GM12878 (cell line): ENCODE results near the gene SBF2. TPM values are rescaled to one million over a fixed set of nuclear protein-coding genes. Genes with fewer than 3 reads are reported as not detected.

Experiments used
- ATAC-seq: fragments of 200-7000 bp; cut with Tn5 transposase; 3 replicates; pipeline ENCODE4 v1.9.1; 2020; ENCODE audit warnings: mild to moderate bottlenecking, moderate library complexity
- BruUV-seq: library from RNA; stranded (reverse); fragments of 400-500 nt; replicated peaks from 2 replicates; lab custom pipeline; 2021; lab: Mats Ljungman, UMichigan
- CTCF ChIA-PET: fragments of 300-600 bp; sonication (Branson Sonifier 250); formaldehyde crosslinking; extraction: SDS; loops from one replicate; lab custom pipeline; 2021; ENCODE audit warnings: inconsistent platforms; lab: Yijun Ruan, JAX
- POLR2A ChIA-PET: fragments of 350-600 bp; formaldehyde crosslinking; extraction: SDS; loops from one replicate; lab custom pipeline; 2021; ENCODE audit warnings: inconsistent platforms; lab: Charles Lee
- RAD21 ChIA-PET: fragments of 300-600 bp; sonication (Branson Sonifier 250); formaldehyde crosslinking; loops from one replicate; lab custom pipeline; 2023; ENCODE audit warnings: antibody characterized with exemption; ENCODE audit not compliant: unreplicated experiment; lab: Charles Lee
- SMC1A ChIA-PET: fragments of 300-600 bp; sonication (Branson Sonifier 250); formaldehyde crosslinking; loops from one replicate; lab custom pipeline; 2023; ENCODE audit not compliant: unreplicated experiment, uncharacterized antibody; lab: Charles Lee
- DNase-seq: peaks from one replicate; pipeline ENCODE4 v3.0.0-alpha.2; 2011; ENCODE audit warnings: low read depth, low spot score
- FAIRE-seq: peaks from 3 replicates; lab custom pipeline; 2011; peaks lifted over from hg19 to GRCh38; lab: Jason Lieb, UNC
- H2AFZ ChIP-seq: 2 replicates; pipeline ENCODE4 v1.6.0; 2011; ENCODE audit warnings: low read depth, low read length, control low read depth; ENCODE audit not compliant: control insufficient read depth
- H3K27ac ChIP-seq: 2 replicates; pipeline ENCODE4 v1.5.1; 2011; ENCODE audit warnings: control low read depth; ENCODE audit not compliant: control insufficient read depth, insufficient read depth
- H3K27me3 ChIP-seq, 2 experiments: replicated peaks in 1 of 2; 2 replicates each; pipeline versions ENCODE4 v1.6.0 to v1.6.1; 2011; ENCODE audit warnings: low read length in 1 of 2; ENCODE audit not compliant: control insufficient read depth in 2 of 2, insufficient read depth in 2 of 2
- H3K36me3 ChIP-seq, 2 experiments: 2 replicates each; pipeline ENCODE4 v1.5.1; 2011; ENCODE audit warnings: low read length in 1 of 2; ENCODE audit not compliant: control insufficient read depth in 2 of 2, insufficient read depth in 2 of 2
- H3K4me1 ChIP-seq: 2 replicates; pipeline ENCODE4 v1.6.1; 2011; ENCODE audit warnings: mild to moderate bottlenecking, low read length, moderate library complexity, mixed read lengths; ENCODE audit not compliant: control insufficient read depth, insufficient read depth
- H3K4me2 ChIP-seq: 2 replicates; pipeline ENCODE4 v1.6.0; 2011; ENCODE audit warnings: control low read depth; ENCODE audit not compliant: control insufficient read depth, insufficient read depth
- H3K4me3 ChIP-seq: fragments of 200-600 bp; sonication (generic); 2 replicates; pipeline ENCODE4 v1.5.1; 2016
- H3K79me2 ChIP-seq: 2 replicates; pipeline ENCODE4 v1.6.0; 2011; ENCODE audit warnings: low read length; ENCODE audit not compliant: control insufficient read depth, insufficient read depth
- H3K9ac ChIP-seq: 2 replicates; pipeline ENCODE4 v1.8.0; 2011; ENCODE audit warnings: low read length, control low read depth, mixed read lengths; ENCODE audit not compliant: control insufficient read depth, insufficient read depth
- H3K9me3 ChIP-seq: replicated peaks from 3 replicates; pipeline ENCODE4 v1.5.1; 2011; ENCODE audit warnings: mild to moderate bottlenecking, low read length; ENCODE audit not compliant: control insufficient read depth, insufficient read depth
- H4K20me1 ChIP-seq: 2 replicates; pipeline ENCODE4 v1.6.0; 2011; ENCODE audit not compliant: control insufficient read depth, insufficient read depth
- CEBPB ChIP-seq, 2 experiments: fragments of 150-350 bp in 1 of 2; IDR thresholded peaks; 2 replicates each; pipeline ENCODE4 v1.6.1; 2012 to 2014; ENCODE audit warnings: low read depth in 2 of 2, low read length in 2 of 2, borderline replicate concordance in 1 of 2, inconsistent platforms in 1 of 2
- E4F1 ChIP-seq: fragments of 450-650 bp; IDR thresholded peaks from 2 replicates; pipeline ENCODE4 v1.6.1; 2018; ENCODE audit warnings: borderline replicate concordance, mild to moderate bottlenecking; ENCODE audit not compliant: partially characterized antibody
- EGR1 ChIP-seq, 2 experiments: IDR thresholded peaks; 1 replicate in 1 of 2; 2 replicates in 1 of 2; pipeline ENCODE4 v1.6.1; 2011 to 2012; ENCODE audit warnings: low read depth in 2 of 2, low read length in 2 of 2, borderline replicate concordance in 1 of 2, mild to moderate bottlenecking in 1 of 2, moderate library complexity in 1 of 2
- IRF4 ChIP-seq: IDR thresholded peaks from 2 replicates; pipeline ENCODE4 v1.6.1; 2011; ENCODE audit warnings: low read depth, low read length
- KDM1A ChIP-seq: fragments of 200-600 bp; sonication (generic); IDR thresholded peaks from 2 replicates; pipeline ENCODE4 v1.6.1; 2016; ENCODE audit warnings: borderline replicate concordance
- MEF2B ChIP-seq: fragments of 450-650 bp; IDR thresholded peaks from 2 replicates; pipeline ENCODE4 v1.6.1; 2018; ENCODE audit warnings: mild to moderate bottlenecking, moderate library complexity; ENCODE audit not compliant: partially characterized antibody, poor library complexity, severe bottlenecking
- MTA3 ChIP-seq: IDR thresholded peaks from 2 replicates; pipeline ENCODE4 v1.6.1; 2012; ENCODE audit warnings: low read length, inconsistent platforms, borderline replicate concordance
- NFIC ChIP-seq: IDR thresholded peaks from 2 replicates; pipeline ENCODE4 v1.6.1; 2012; ENCODE audit warnings: low read depth, mild to moderate bottlenecking, inconsistent platforms, low read length, moderate library complexity
- SREBF1 ChIP-seq: IDR thresholded peaks from 2 replicates; pipeline ENCODE4 v1.6.1; 2012; ENCODE audit warnings: mild to moderate bottlenecking, low read length
- TAF1 ChIP-seq: IDR thresholded peaks from 2 replicates; pipeline ENCODE4 v1.6.1; 2011; ENCODE audit warnings: mild to moderate bottlenecking, low read depth, low read length, borderline replicate concordance
- WGBS: methylation state at CpG from one replicate; pipeline ENCODE4 v1.1.6; 2016; ENCODE audit warnings: low lambda C conversion rate; ENCODE audit not compliant: insufficient replicate concordance, insufficient coverage; ENCODE audit errors: missing lambda C conversion rate; 5-methylcytosine and 5-hydroxymethylcytosine counted together
- in situ Hi-C: fragments of 300-500 bp; cut with MboI; formaldehyde crosslinking; loops from 9 replicates; pipeline ENCODE4 v1.14.3; 2018; ENCODE audit warnings: mixed read lengths
- intact Hi-C: fragments of 100-400 bp; cut with micrococcal nuclease; formaldehyde crosslinking; loops from one replicate; pipeline ENCODE4 v1.14.2; 2022; ENCODE audit not compliant: unreplicated experiment
- polyA plus RNA-seq, 11 experiments: library from polyadenylated mRNA; depleted of rRNA in 4 of 11; unstranded in 6 of 11; stranded (reverse) in 5 of 11; fragments of >200 nt; fragmentation: Nextera tagmentation in 4 of 11; fragmentation: Illumina TruSeq in 1 of 11; extraction: Ambion mirVana in 4 of 11; extraction: Trizol in 1 of 11; gene quantifications; 1 replicate in 1 of 11; 2 replicates in 10 of 11; pipeline versions ENCODE4 v1.2.1 to v1.2.3, GENCODE V29; 2011 to 2016; ENCODE audit warnings: inconsistent platforms in 2 of 11, missing spikeins in 2 of 11, low read depth in 1 of 11
- total RNA-seq, 4 experiments: library from RNA; depleted of rRNA in 3 of 4; stranded (reverse); fragments of >200 nt in 3 of 4; fragmentation: Illumina TruSeq in 1 of 4; extraction: Trizol in 1 of 4; gene quantifications; 2 replicates each; pipeline versions ENCODE4 v1.2.1 to v1.2.3, GENCODE V29; 2013 to 2021
- TF ChIP-seq, protein P1 (sequence below): fragments of 450-650 bp; formaldehyde crosslinking; IDR thresholded peaks from 2 replicates; pipeline ENCODE4 v1.5.0; 2022; ENCODE audit warnings: mild to moderate bottlenecking, missing genetic modification characterization

Gene SBF2
- total and polyA plus RNA-seq, 10 of the 15 experiments (the other 5 are each of a cell fraction or from before 2014, with no cell fraction given), result 0.24 to 2.3 (median 1.1) TPM

- TF ChIP-seq SREBF1, result no peak
- no peak for TF ChIP-seq MEF2B
- in situ Hi-C loops, result no loop called here
- H3K79me2 ChIP-seq, result no peaks in the 10 kb centered on the region
- RAD21 ChIA-PET, result no interaction called here
- no peak overlapping the region for H3K4me3 ChIP-seq
- ATAC-seq (no peak), FAIRE-seq (no peak), DNase-seq (no peak)
- 83% methylated on average over 3 of the region's 3 CpGs for WGBS
- BruUV-seq, result no TSS peak
- H3K4me2 ChIP-seq, result no peak overlapping the region
- H3K9me3 ChIP-seq, result no peaks in the 10 kb centered on the region
- no peaks in the 10 kb centered on the region for H4K20me1 ChIP-seq
- no peaks in the 10 kb centered on the region for H3K4me1 ChIP-seq
- no peak overlapping the region for H2AFZ ChIP-seq
- no peaks in the 10 kb centered on the region; a peak in 1 of 4 replicates for H3K27me3 ChIP-seq
- no peak overlapping the region for H3K9ac ChIP-seq
- intact Hi-C loops, result no loop called here
- SMC1A ChIA-PET, result interaction anchor here (1.5 kb wide), 1 partner anchor 14 kb away, joined by 3 read pairs; no protein-coding TSS in a partner anchor
- POLR2A ChIA-PET, result no interaction called here
- no peak overlapping the region for H3K27ac ChIP-seq
- H3K36me3 ChIP-seq, result no peaks in the 10 kb centered on the region
- CTCF ChIA-PET, result interaction anchor here (0.6 kb wide), 1 partner anchor 380 kb away, joined by 3 read pairs; no protein-coding TSS in a partner anchor
Observed at GRCh38 chr11:9799886-9800285, 494.1 kb downstream of the SBF2 start.

GRCh38 chr11:9797300-9797699, 496.7 kb downstream of the SBF2 start:
- no peaks in the 10 kb centered on the region for H3K79me2 ChIP-seq
- RAD21 ChIA-PET, result interaction anchor here (0.7 kb wide), 1 partner anchor 1440 kb away, joined by 3 read pairs; no protein-coding TSS in a partner anchor
- no peak overlapping the region for H3K4me2 ChIP-seq
- H3K4me3 ChIP-seq, result no peak overlapping the region
- ATAC-seq, result no peak
- H3K27me3 ChIP-seq, result no peaks in the 10 kb centered on the region
- H3K9ac ChIP-seq, result no peak overlapping the region
- H3K27ac ChIP-seq, result no peak overlapping the region
- no peaks in the 10 kb centered on the region for H4K20me1 ChIP-seq
- CTCF ChIA-PET, result interaction anchor here (1.3 kb wide), 1 partner anchor 49 kb away, joined by 3 read pairs; no protein-coding TSS in a partner anchor
- WGBS, result 97% methylated on average over 4 of the region's 4 CpGs
- BruUV-seq, result no TSS peak
- POLR2A ChIA-PET, result no interaction called here
- no peaks in the 10 kb centered on the region for H3K36me3 ChIP-seq
- FAIRE-seq, result no peak
- no peaks in the 10 kb centered on the region for H3K9me3 ChIP-seq
- H3K4me1 ChIP-seq, result no peaks in the 10 kb centered on the region
- in situ Hi-C loops (no loop called here), intact Hi-C loops (no loop called here)
- DNase-seq, result no peak
- SMC1A ChIA-PET, result interaction anchor here (1.0 to 1.1 kb wide), 2 partner anchors 9 to 14 kb away, joined by 3 to 4 read pairs; no protein-coding TSS in a partner anchor
- H2AFZ ChIP-seq, result no peak overlapping the region
- no peak for TF ChIP-seq MTA3
- no peak for TF ChIP-seq E4F1
- TF ChIP-seq EGR1 (IDR thresholded peaks at IDR 0.05; ENCODE audit: borderline replicate concordance in 1 of 2, low read depth in 2 of 2, low read length in 2 of 2), result no peak
- TF ChIP-seq CEBPB (IDR thresholded peaks at IDR 0.05; ENCODE audit: borderline replicate concordance in 1 of 2, low read depth in 2 of 2, low read length in 2 of 2), result no peak
- no peak for TF ChIP-seq TAF1
- TF ChIP-seq, protein P1, sequence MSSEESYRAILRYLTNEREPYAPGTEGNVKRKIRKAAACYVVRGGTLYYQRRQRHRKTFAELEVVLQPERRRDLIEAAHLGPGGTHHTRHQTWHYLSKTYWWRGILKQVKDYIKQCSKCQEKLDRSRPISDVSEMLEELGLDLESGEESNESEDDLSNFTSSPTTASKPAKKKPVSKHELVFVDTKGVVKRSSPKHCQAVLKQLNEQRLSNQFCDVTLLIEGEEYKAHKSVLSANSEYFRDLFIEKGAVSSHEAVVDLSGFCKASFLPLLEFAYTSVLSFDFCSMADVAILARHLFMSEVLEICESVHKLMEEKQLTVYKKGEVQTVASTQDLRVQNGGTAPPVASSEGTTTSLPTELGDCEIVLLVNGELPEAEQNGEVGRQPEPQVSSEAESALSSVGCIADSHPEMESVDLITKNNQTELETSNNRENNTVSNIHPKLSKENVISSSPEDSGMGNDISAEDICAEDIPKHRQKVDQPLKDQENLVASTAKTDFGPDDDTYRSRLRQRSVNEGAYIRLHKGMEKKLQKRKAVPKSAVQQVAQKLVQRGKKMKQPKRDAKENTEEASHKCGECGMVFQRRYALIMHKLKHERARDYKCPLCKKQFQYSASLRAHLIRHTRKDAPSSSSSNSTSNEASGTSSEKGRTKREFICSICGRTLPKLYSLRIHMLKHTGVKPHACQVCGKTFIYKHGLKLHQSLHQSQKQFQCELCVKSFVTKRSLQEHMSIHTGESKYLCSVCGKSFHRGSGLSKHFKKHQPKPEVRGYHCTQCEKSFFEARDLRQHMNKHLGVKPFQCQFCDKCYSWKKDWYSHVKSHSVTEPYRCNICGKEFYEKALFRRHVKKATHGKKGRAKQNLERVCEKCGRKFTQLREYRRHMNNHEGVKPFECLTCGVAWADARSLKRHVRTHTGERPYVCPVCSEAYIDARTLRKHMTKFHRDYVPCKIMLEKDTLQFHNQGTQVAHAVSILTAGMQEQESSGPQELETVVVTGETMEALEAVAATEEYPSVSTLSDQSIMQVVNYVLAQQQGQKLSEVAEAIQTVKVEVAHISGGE (CRISPR knock-in tag), result no peak
- TF ChIP-seq NFIC, result no peak
- TF ChIP-seq KDM1A, result no peak
- no peak for TF ChIP-seq IRF4
